COLO668 (cell line): ENCODE results near the gene LRRD1.
A peak's percentile ranks its signal among the peaks of the same experiment; 100 is the strongest.
"Not testable (repeated sequence)": the region's sequence is repeated elsewhere in the genome, so short reads cannot be mapped to it uniquely, and the experiment has no call there.

ENCODE experiments used
- DNase-seq: peaks from one replicate; lab custom pipeline; 2025; ENCODE audit not compliant: unreplicated experiment; lab: John Stamatoyannopoulos, UW

The LRRD1 gene

GRCh38 chr7:92142791-92143190 lies 36.2 kb downstream of the LRRD1 start:
- DNase-seq = not testable (repeated sequence)

GRCh38 chr7:92141161-92141560 lies 37.8 kb downstream of the LRRD1 start:
- no peak for DNase-seq

- no peak for DNase-seq
Measured at GRCh38 chr7:92137557-92137956, 41.4 kb downstream of the LRRD1 start.

GRCh38 chr7:92135052-92135889 lies 43.7 kb downstream of the LRRD1 start:
- peak; percentile 41 for DNase-seq

- DNase-seq = peak; percentile 93
Measured at GRCh38 chr7:92134271-92135051, 44.5 kb downstream of the LRRD1 start, which contains the start of gene CYP51A1. Gene CYP51A1 (minus strand): TSS chr7:92134477. CDS start chr7:92134364, 113 bp downstream.

GRCh38 chr7:92133737-92134270 lies 45.1 kb downstream of the LRRD1 start:
- DNase-seq = peak; percentile 81

GRCh38 chr7:92133133-92133736 lies 45.7 kb downstream of the LRRD1 start:
- no peak for DNase-seq

GRCh38 chr7:92131764-92132330 lies 47.1 kb downstream of the LRRD1 start:
- DNase-seq = no peak

GRCh38 chr7:92131093-92131492 lies 47.8 kb downstream of the LRRD1 start:
- DNase-seq = no peak

GRCh38 chr7:92121681-92122080 lies 57.3 kb downstream of the LRRD1 start:
- no peak for DNase-seq

- DNase-seq = no peak
Measured at GRCh38 chr7:92119213-92119759, 59.7 kb downstream of the LRRD1 start.

- DNase-seq = no peak
Measured at GRCh38 chr7:92116949-92117348, 62.0 kb downstream of the LRRD1 start.

- no peak for DNase-seq
Measured at GRCh38 chr7:92115821-92116220, 63.1 kb downstream of the LRRD1 start.

- DNase-seq = no peak
Measured at GRCh38 chr7:92110857-92111256, 68.1 kb downstream of the LRRD1 start.

GRCh38 chr7:92108821-92109220 lies 70.1 kb downstream of the LRRD1 start:
- no peak for DNase-seq

GRCh38 chr7:92102862-92103261 lies 76.1 kb downstream of the LRRD1 start:
- DNase-seq = not testable (repeated sequence)

GRCh38 chr7:92100534-92100933 lies 78.4 kb downstream of the LRRD1 start:
- no peak for DNase-seq

- no peak for DNase-seq
Measured at GRCh38 chr7:92095380-92095779, 83.6 kb downstream of the LRRD1 start.
